Transverse colon (tissue), 4 donors: ENCODE data around the gene REV1. TPM values are rescaled to one million over a fixed set of nuclear protein-coding genes. Genes with fewer than 3 reads are reported as not detected.
A peak's percentile ranks its signal among the peaks of the same experiment; 100 is the strongest.

Source experiments
- DNase-seq: peaks from one replicate; pipeline ENCODE4 v3.0.0-alpha.2; 2019
- H3K27ac ChIP-seq, 4 donors: fragments of 200-600 bp; sonication (generic); 2 replicates each; pipeline ENCODE4 v1.5.1; 2016 to 2018; ENCODE audit warnings: inconsistent platforms in 4 of 4
- H3K27me3 ChIP-seq: fragments of 200-600 bp; sonication (generic); 2 replicates; pipeline ENCODE4 v1.5.1; 2017; ENCODE audit warnings: inconsistent platforms
- H3K36me3 ChIP-seq, 4 donors: fragments of 200-600 bp; sonication (generic); 2 replicates each; pipeline ENCODE4 v1.5.1; 2017 to 2019; ENCODE audit warnings: inconsistent platforms in 4 of 4
- H3K4me1 ChIP-seq, 4 donors: fragments of 200-600 bp; sonication (generic); 2 replicates each; pipeline ENCODE4 v1.5.1; 2017 to 2020; ENCODE audit warnings: inconsistent platforms in 4 of 4
- H3K4me3 ChIP-seq, 4 donors: fragments of 200-600 bp; sonication (generic); 1 replicate in 1 of 4; 2 replicates in 3 of 4; pipeline versions ENCODE4 v1.5.1 to v1.6.1; 2017 to 2019; ENCODE audit warnings: inconsistent platforms in 4 of 4
- H3K9me3 ChIP-seq, 2 donors: fragments of 200-600 bp; sonication (generic); 2 replicates each; pipeline ENCODE4 v1.5.1; 2017 to 2019; ENCODE audit warnings: inconsistent platforms in 2 of 2
- CTCF ChIP-seq, 5 experiments: fragments of 200-600 bp in 3 of 5; fragments of 450-650 bp in 2 of 5; sonication (generic) in 3 of 5; IDR thresholded peaks; 1 replicate in 2 of 5; 2 replicates in 3 of 5; pipeline ENCODE4 v1.5.1; 2016 to 2017; ENCODE audit warnings: antibody characterized with exemption in 5 of 5, inconsistent platforms in 3 of 5, mild to moderate bottlenecking in 2 of 5, moderate library complexity in 1 of 5
- EP300 ChIP-seq: sonication (generic); formaldehyde crosslinking; IDR thresholded peaks from one replicate; pipeline ENCODE4 v1.6.1; 2017; ENCODE audit warnings: antibody characterized with exemption, low read depth
- POLR2A ChIP-seq: fragments of 450-650 bp; IDR thresholded peaks from one replicate; pipeline ENCODE4 v1.6.1; 2016; ENCODE audit warnings: antibody characterized with exemption, mild to moderate bottlenecking, moderate library complexity
- POLR2AphosphoS5 ChIP-seq, 3 donors: sonication (generic); formaldehyde crosslinking; IDR thresholded peaks; one replicate each; pipeline ENCODE4 v1.6.1; 2016; ENCODE audit warnings: antibody characterized with exemption in 3 of 3
- WGBS, 2 donors: methylation state at CpG; one replicate each; pipeline ENCODE4 v1.1.5; 2018; ENCODE audit warnings: low coverage in 1 of 2; 5-methylcytosine and 5-hydroxymethylcytosine counted together
- in situ Hi-C, 4 donors: fragments of 200-750 bp; cut with MboI; loops; one replicate each; pipeline versions ENCODE4 v1.15.0 to v1.15.1; 2017; ENCODE audit warnings: low sequenced_read_pairs in 3 of 4, low pct_ligation_motif_present in 1 of 4, low pct_unique_long_range_greater_than_20kb in 1 of 4
- intact Hi-C: fragments of 100-400 bp; cut with DNase I; formaldehyde crosslinking; loops from one replicate; pipeline ENCODE4 v1.15.1; 2023; ENCODE audit warnings: low total_unique reads
- total RNA-seq, 4 donors: library from RNA; depleted of rRNA; stranded (reverse); fragments of >200 nt; gene quantifications; one replicate each; pipeline ENCODE4 v1.1.0, GENCODE V29; 2016

Gene REV1
- total RNA-seq, 4 donors from 2014 or later, result 23.2 to 199 (median 73.5) TPM

- Histone ChIP-seq H3K4me1 (peaks cover 0 to 66% (median 39%) of the 10 kb centered on the region in 4 donors), H3K36me3 (no peaks in the 10 kb centered on the region), H3K27me3 (no peaks in the 10 kb centered on the region), H3K27ac (no peak overlapping the region), H3K4me3 (no peak overlapping the region), H3K9me3 (no peaks in the 10 kb centered on the region)
- in situ Hi-C loops, result loop anchor here in 3 of 4 donors (25.0 kb wide), 2 partner anchors 147 to 297 kb away; partner anchors contain the start of genes MITD1 (in 3 of the 3), MRPL30 (in 3 of the 3), EIF5B (in 2 of the 3) and TXNDC9 (in 2 of the 3)
- no peak for DNase-seq
- TF ChIP-seq EP300 (no peak), POLR2AphosphoS5 (IDR thresholded peaks at IDR 0.05) (no peak), POLR2A (no peak), CTCF (IDR thresholded peaks at IDR 0.05) (no peak)
- intact Hi-C loops, result loop anchor here (5.0 kb wide), 1 partner anchor 1592 kb away; no protein-coding TSS in a partner anchor
- 76 to 81% methylated on average over 2 of the region's 2 CpGs for WGBS, 2 donors
Observed at GRCh38 chr2:99484205-99484604, 5.6 kb downstream of the REV1 start.

GRCh38 chr2:99481941-99482340 lies 7.9 kb downstream of the REV1 start:
- H3K9me3 ChIP-seq, result no peaks in the 10 kb centered on the region
- no peaks in the 10 kb centered on the region for H3K36me3 ChIP-seq
- no peak for TF ChIP-seq POLR2AphosphoS5 (IDR thresholded peaks at IDR 0.05)
- no peak for TF ChIP-seq EP300
- TF ChIP-seq CTCF (IDR thresholded peaks at IDR 0.05), result no peak
- no peak for TF ChIP-seq POLR2A
- no peak overlapping the region for H3K4me3 ChIP-seq
- in situ Hi-C loops (loop anchor here in 3 of 4 donors (25.0 kb wide), 2 partner anchors 145 to 295 kb away; partner anchors contain the start of genes MITD1 (in 3 of the 3), MRPL30 (in 3 of the 3), EIF5B (in 2 of the 3) and TXNDC9 (in 2 of the 3)), intact Hi-C loops (loop anchor here (5.0 kb wide), 1 partner anchor 1590 kb away; no protein-coding TSS in a partner anchor)
- DNase-seq, result peak; percentile 28
- WGBS, 2 donors, result 43% methylated on average over 1 of the region's 1 CpG; no CpG with 5 or more reads in 1 of the 2 donors
- peaks cover 6 to 82% (median 32%) of the 10 kb centered on the region in 4 donors for H3K4me1 ChIP-seq
- H3K27ac ChIP-seq, result peak overlapping the region in 3 of 4 donors; percentile 42 to 55 (median 42)
- no peaks in the 10 kb centered on the region for H3K27me3 ChIP-seq

GRCh38 chr2:99481527-99481926 lies 8.3 kb downstream of the REV1 start:
- intact Hi-C loops, result loop anchor here (5.0 kb wide), 1 partner anchor 1589 kb away; no protein-coding TSS in a partner anchor
- Histone ChIP-seq H3K4me3 (no peak overlapping the region), H3K27me3 (no peaks in the 10 kb centered on the region), H3K36me3 (no peaks in the 10 kb centered on the region), H3K9me3 (no peaks in the 10 kb centered on the region), H3K27ac (peak overlapping the region in 3 of 4 donors; percentile 42 to 55 (median 42)), H3K4me1 (peaks cover 6 to 78% (median 28%) of the 10 kb centered on the region in 4 donors)
- DNase-seq, result no peak
- in situ Hi-C loops, result loop anchor here in 3 of 4 donors (25.0 kb wide), 2 partner anchors 144 to 294 kb away; partner anchors contain the start of genes MITD1 (in 3 of the 3), MRPL30 (in 3 of the 3), EIF5B (in 2 of the 3) and TXNDC9 (in 2 of the 3)
- WGBS, 2 donors, result 93 to 100% methylated on average over 1 to 2 of the region's 2 CpGs
- TF ChIP-seq CTCF (IDR thresholded peaks at IDR 0.05), result no peak
- no peak for TF ChIP-seq EP300
- TF ChIP-seq POLR2AphosphoS5 (IDR thresholded peaks at IDR 0.05), result no peak

- Histone ChIP-seq H3K4me3 (no peak overlapping the region), H3K9me3 (no peaks in the 10 kb centered on the region), H3K4me1 (peaks cover 6 to 79% (median 31%) of the 10 kb centered on the region in 4 donors), H3K27me3 (no peaks in the 10 kb centered on the region), H3K27ac (no peak overlapping the region), H3K36me3 (no peaks in the 10 kb centered on the region)
- in situ Hi-C loops (loop anchor here in 3 of 4 donors (25.0 kb wide), 2 partner anchors 143 to 293 kb away; partner anchors contain the start of genes MITD1 (in 3 of the 3), MRPL30 (in 3 of the 3), EIF5B (in 2 of the 3) and TXNDC9 (in 2 of the 3)), intact Hi-C loops (loop anchor here (5.0 kb wide), 1 partner anchor 1588 kb away; no protein-coding TSS in a partner anchor)
- no peak for DNase-seq
- WGBS, 2 donors, result 68% methylated on average over 1 of the region's 1 CpG; no CpG with 5 or more reads in 1 of the 2 donors
- TF ChIP-seq POLR2AphosphoS5 (IDR thresholded peaks at IDR 0.05), result no peak
- no peak for TF ChIP-seq CTCF (IDR thresholded peaks at IDR 0.05)
- TF ChIP-seq EP300, result no peak
- TF ChIP-seq POLR2A, result no peak
Observed at GRCh38 chr2:99480390-99480789, 9.4 kb downstream of the REV1 start.
